Peyer's patch (tissue), 4 donors: ENCODE results near the gene HS6ST1. TPM values are rescaled to one million over a fixed set of nuclear protein-coding genes. Genes with fewer than 3 reads are reported as not detected.

Experiments used
- DNase-seq, 3 donors: peaks; one replicate each; pipeline ENCODE4 v3.0.0-alpha.2; 2017 to 2019
- H3K27ac ChIP-seq, 4 donors: fragments of 200-600 bp; sonication (generic); one replicate each; pipeline ENCODE4 v1.5.1; 2016 to 2019
- H3K27me3 ChIP-seq, 2 donors: fragments of 200-600 bp; sonication (generic); one replicate each; pipeline ENCODE4 v1.5.1; 2019
- H3K36me3 ChIP-seq, 3 donors: fragments of 200-600 bp; sonication (generic); one replicate each; pipeline ENCODE4 v1.5.1; 2016 to 2019
- H3K4me1 ChIP-seq, 4 donors: fragments of 200-600 bp; sonication (generic); one replicate each; pipeline ENCODE4 v1.5.1; 2016 to 2019
- H3K4me3 ChIP-seq, 4 donors: fragments of 200-600 bp; sonication (generic); 1 replicate in 3 of 4; 2 replicates in 1 of 4; pipeline ENCODE4 v1.5.1; 2016 to 2019; ENCODE audit warnings: mild to moderate bottlenecking in 1 of 4
- H3K9me3 ChIP-seq, 4 donors: fragments of 200-600 bp; sonication (generic); one replicate each; pipeline ENCODE4 v1.5.1; 2016 to 2019; ENCODE audit warnings: mild to moderate bottlenecking in 1 of 4
- POLR2A ChIP-seq, 2 donors: fragments of 450-650 bp; IDR thresholded peaks; one replicate each; pipeline ENCODE4 v1.5.1; 2017; ENCODE audit warnings: antibody characterized with exemption in 2 of 2, mild to moderate bottlenecking in 2 of 2, moderate library complexity in 2 of 2
- total RNA-seq, 4 donors: library from RNA; depleted of rRNA; stranded (reverse); fragments of >200 nt; gene quantifications; one replicate each; pipeline ENCODE4 v1.1.0, GENCODE V29; 2016
- TF ChIP-seq, protein P1 (sequence below), 6 experiments: fragments of 450-650 bp in 4 of 6; fragments of 200-600 bp in 2 of 6; sonication (generic) in 1 of 6; IDR thresholded peaks; one replicate each; pipeline ENCODE4 v1.5.1; 2017 to 2019; ENCODE audit warnings: antibody characterized with exemption in 6 of 6, mild to moderate bottlenecking in 3 of 6, moderate library complexity in 1 of 6

The HS6ST1 gene
- total RNA-seq, 4 donors from 2014 or later, result 16.5 to 52.0 (median 40.2) TPM

DNA sequence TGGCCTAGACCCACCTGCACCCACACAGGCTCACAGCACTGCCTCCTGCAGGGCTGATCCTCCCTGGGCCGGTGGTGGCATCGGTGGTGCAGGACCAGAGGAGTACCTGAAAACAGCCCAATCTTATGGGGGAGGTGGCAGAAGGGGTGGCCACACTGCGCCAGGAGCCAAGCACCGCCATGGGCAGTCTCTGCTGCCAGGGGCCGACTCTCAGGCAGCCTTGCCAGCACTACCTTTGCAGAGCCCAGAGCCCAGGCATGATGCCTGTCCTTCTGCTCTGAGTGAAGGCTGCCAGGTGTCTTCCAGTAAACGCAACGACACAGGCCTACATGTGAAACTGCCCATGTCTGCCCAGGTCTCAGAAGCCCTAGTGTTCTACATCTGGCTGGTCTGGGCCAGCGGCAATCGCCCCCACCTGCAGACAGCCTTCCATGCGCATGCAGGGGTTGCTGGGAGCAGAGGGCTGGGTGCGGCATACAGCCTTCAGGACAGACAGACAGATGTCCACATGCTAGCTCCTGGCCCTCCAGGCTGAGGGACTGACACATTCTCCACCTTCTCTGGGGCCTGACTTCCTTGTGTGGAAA, 6.8 kb downstream of the HS6ST1 start:
- peak in 1 of 3 donors; percentile 39 for DNase-seq

DNA sequence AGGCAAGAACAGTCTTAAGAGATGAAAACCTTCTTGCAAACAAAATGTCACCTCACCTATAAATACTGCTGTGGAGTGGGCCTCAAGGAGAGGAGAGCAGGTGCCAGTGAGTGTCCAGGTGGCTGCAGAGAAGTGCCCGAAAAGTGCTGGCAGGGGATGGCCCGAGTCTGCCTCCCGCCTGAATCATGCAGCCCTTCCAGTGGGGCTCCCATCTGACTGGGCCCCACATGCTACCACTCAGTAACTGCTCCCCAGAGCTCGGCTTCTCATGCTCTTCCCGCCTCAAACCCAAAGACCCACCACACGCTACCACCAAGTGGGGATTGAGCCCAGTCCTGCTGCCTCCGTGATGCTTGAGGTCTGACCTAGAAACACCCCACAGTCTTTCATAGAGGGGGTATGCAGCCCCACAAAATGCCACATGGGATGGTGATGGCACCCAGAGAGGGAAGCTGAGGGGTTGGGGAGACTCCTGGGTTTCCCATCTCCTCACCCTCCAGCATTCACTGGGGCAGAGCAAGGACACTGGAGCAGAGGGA, 7.4 kb downstream of the HS6ST1 start:
- H3K9me3 ChIP-seq, result no peaks in the 10 kb centered on the region

More for the DNA sequence above, 6.8 kb downstream of the HS6ST1 start:
- no peaks in the 10 kb centered on the region for H3K36me3 ChIP-seq
- no peak overlapping the region for H3K27ac ChIP-seq
- H3K27me3 ChIP-seq, result no peaks in the 10 kb centered on the region
- peaks cover 0 to 47% (median 4%) of the 10 kb centered on the region in 4 donors for H3K4me1 ChIP-seq
- TF ChIP-seq, protein P1, sequence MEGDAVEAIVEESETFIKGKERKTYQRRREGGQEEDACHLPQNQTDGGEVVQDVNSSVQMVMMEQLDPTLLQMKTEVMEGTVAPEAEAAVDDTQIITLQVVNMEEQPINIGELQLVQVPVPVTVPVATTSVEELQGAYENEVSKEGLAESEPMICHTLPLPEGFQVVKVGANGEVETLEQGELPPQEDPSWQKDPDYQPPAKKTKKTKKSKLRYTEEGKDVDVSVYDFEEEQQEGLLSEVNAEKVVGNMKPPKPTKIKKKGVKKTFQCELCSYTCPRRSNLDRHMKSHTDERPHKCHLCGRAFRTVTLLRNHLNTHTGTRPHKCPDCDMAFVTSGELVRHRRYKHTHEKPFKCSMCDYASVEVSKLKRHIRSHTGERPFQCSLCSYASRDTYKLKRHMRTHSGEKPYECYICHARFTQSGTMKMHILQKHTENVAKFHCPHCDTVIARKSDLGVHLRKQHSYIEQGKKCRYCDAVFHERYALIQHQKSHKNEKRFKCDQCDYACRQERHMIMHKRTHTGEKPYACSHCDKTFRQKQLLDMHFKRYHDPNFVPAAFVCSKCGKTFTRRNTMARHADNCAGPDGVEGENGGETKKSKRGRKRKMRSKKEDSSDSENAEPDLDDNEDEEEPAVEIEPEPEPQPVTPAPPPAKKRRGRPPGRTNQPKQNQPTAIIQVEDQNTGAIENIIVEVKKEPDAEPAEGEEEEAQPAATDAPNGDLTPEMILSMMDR (IDR thresholded peaks at IDR 0.05), result no peak
- TF ChIP-seq POLR2A (IDR thresholded peaks at IDR 0.05), result no peak
- H3K4me3 ChIP-seq, result no peak overlapping the region
- no peaks in the 10 kb centered on the region for H3K9me3 ChIP-seq

DNA sequence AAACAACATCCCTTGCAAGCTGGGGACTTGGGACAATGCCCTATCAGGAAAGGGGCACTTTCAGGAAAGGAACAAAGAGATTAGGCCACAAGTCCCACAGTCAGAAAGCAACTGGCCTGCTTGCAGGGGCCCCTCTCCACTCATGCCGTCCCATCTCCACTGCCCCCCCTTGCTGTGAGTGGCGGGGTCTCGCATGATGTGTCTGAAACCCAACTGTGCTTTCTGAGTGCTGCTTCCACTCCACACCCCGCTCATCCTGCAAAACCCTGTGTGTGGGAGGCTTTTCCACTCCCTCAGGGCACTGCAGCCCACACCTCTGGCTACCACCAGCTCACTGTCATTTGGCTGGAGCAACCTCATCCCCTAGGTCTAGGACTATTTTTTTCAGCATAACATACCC, 7.9 kb downstream of the HS6ST1 start:
- Histone ChIP-seq H3K27me3 (no peaks in the 10 kb centered on the region), H3K4me1 (peaks cover 0 to 43% (median 3%) of the 10 kb centered on the region in 4 donors), H3K36me3 (no peaks in the 10 kb centered on the region), H3K27ac (peak overlapping the region in 2 of 4 donors; percentile 17 to 72), H3K4me3 (no peak overlapping the region), H3K9me3 (no peaks in the 10 kb centered on the region)
- TF ChIP-seq POLR2A (IDR thresholded peaks at IDR 0.05), result no peak
- TF ChIP-seq, protein P1 (IDR thresholded peaks at IDR 0.05), result no peak
- peak in 1 of 3 donors; percentile 43 for DNase-seq

More for the DNA sequence above, 7.4 kb downstream of the HS6ST1 start:
- Histone ChIP-seq H3K4me1 (peaks cover 0 to 47% (median under 1%) of the 10 kb centered on the region in 4 donors), H3K4me3 (no peak overlapping the region), H3K27me3 (no peaks in the 10 kb centered on the region), H3K27ac (no peak overlapping the region), H3K36me3 (no peaks in the 10 kb centered on the region)
- TF ChIP-seq, protein P1 (IDR thresholded peaks at IDR 0.05), result no peak
- no peak for TF ChIP-seq POLR2A (IDR thresholded peaks at IDR 0.05)
- peak in 1 of 3 donors; percentile 43 for DNase-seq

DNA sequence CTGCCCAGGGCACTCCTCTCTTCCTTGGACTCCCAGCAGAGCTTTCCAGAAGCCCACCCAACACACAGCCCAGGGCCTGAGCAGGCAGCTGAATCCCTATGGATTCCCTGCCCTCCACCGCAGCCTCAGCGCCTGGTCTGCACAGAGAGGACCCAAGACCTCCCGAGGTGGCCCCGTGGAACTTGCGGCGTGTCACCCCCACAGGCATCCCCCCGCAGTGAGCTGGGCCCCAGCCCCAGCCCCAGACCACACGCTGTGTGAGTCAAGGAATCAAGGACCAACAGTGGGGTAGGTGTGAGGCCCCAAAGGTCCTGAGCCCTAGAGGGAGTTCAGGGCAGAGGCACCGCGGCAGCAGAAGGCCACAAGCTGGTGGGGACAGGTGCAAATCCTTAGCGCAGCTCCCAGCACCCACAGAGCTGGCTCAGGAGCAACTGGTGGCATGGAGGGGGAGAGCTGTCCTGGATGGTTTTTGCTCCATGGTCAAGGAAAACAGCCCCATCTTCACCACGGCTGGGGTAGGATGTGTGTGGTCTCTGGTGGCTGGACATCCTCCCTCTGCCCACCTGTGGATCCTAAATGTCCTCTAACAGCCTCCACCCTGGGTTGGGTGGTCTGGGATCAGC, 8.5 kb downstream of the HS6ST1 start:
- Histone ChIP-seq H3K27me3 (no peaks in the 10 kb centered on the region), H3K36me3 (no peaks in the 10 kb centered on the region), H3K27ac (peak overlapping the region in 3 of 4 donors; percentile 46 to 72 (median 62)), H3K9me3 (no peaks in the 10 kb centered on the region), H3K4me1 (peaks cover 0 to 48% (median 6%) of the 10 kb centered on the region in 4 donors), H3K4me3 (no peak overlapping the region)
- peak in 2 of 3 donors; percentile 22 to 46 for DNase-seq
- no peak for TF ChIP-seq POLR2A (IDR thresholded peaks at IDR 0.05)
- TF ChIP-seq, protein P1 (IDR thresholded peaks at IDR 0.05), result no peak

DNA sequence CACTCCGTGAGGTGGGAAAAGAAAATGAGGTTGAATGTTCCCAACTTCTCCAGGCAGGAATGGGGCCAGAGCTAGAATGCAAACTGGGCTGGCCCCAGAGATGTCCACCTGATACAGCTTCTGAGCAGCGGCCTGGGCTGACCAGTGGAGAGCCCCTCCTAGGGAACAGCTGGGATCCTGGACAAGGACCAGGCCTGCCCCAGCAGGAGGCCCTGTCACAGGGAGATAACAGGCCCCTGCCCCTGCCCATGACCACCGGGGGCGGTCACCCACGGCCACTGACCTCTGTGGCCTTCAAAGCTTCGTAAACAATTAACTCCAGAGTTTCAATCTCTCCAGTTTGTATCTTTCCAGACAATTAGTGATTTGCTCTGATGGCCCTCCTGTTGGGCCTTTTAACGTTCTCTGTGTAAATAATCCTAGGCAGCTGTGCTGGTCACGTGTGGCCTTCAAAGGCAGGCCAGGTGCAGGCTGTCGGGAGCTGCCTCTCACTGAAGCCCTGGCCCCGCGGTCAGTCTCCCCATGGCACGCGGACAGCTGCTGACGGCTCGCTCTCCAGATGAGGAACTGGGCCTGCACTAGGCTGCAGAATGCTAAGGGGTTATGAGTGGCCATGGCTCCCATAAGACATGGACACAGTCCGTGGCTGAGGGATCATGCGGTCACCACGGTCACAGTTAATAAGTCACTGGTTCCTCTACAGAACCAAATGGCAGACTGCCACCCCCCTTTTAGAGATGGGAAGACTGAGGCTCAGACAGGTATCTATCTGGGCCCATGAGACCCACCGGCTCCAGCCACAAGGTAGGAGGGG, 9.2 kb downstream of the HS6ST1 start:
- no peaks in the 10 kb centered on the region for H3K36me3 ChIP-seq

More for the DNA sequence above, 9.2 kb downstream of the HS6ST1 start:
- H3K27me3 ChIP-seq, result no peaks in the 10 kb centered on the region
- peak overlapping the region in 3 of 4 donors; percentile 46 to 72 (median 62) for H3K27ac ChIP-seq
- peaks cover 0 to 53% (median 9%) of the 10 kb centered on the region in 4 donors for H3K4me1 ChIP-seq
- no peak overlapping the region for H3K4me3 ChIP-seq
- no peaks in the 10 kb centered on the region for H3K9me3 ChIP-seq
- TF ChIP-seq, protein P1 (IDR thresholded peaks at IDR 0.05), result no peak
- no peak for TF ChIP-seq POLR2A (IDR thresholded peaks at IDR 0.05)
- peak in 2 of 3 donors; percentile 63 to 70 for DNase-seq
